GM19351 (cell line): ENCODE measurements around the gene GMEB2.
"Not testable (repeated sequence)": the region's sequence is repeated elsewhere in the genome, so short reads cannot be mapped to it uniquely, and the experiment has no call there.

Experiments used
- ATAC-seq: cut with Tn5 transposase; IDR thresholded peaks from one replicate; pipeline ENCODE4 v1.9.1; 2021; ENCODE audit warnings: mild to moderate bottlenecking, moderate library complexity; ENCODE audit not compliant: unreplicated experiment

The GMEB2 gene, protein sequence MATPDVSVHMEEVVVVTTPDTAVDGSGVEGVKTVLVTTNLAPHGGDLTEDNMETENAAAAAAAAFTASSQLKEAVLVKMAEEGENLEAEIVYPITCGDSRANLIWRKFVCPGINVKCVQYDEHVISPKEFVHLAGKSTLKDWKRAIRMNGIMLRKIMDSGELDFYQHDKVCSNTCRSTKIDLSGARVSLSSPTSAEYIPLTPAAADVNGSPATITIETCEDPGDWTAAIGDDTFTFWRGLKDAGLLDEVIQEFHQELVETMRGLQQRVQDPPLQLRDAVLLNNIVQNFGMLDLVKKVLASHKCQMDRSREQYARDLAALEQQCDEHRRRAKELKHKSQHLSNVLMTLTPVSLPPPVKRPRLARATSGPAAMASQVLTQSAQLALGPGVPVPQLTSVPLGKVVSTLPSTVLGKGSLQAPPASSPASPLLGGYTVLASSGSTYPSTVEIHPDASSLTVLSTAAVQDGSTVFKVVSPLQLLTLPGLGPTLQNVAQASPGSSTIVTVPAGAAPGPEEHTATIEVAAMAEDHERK

DNA sequence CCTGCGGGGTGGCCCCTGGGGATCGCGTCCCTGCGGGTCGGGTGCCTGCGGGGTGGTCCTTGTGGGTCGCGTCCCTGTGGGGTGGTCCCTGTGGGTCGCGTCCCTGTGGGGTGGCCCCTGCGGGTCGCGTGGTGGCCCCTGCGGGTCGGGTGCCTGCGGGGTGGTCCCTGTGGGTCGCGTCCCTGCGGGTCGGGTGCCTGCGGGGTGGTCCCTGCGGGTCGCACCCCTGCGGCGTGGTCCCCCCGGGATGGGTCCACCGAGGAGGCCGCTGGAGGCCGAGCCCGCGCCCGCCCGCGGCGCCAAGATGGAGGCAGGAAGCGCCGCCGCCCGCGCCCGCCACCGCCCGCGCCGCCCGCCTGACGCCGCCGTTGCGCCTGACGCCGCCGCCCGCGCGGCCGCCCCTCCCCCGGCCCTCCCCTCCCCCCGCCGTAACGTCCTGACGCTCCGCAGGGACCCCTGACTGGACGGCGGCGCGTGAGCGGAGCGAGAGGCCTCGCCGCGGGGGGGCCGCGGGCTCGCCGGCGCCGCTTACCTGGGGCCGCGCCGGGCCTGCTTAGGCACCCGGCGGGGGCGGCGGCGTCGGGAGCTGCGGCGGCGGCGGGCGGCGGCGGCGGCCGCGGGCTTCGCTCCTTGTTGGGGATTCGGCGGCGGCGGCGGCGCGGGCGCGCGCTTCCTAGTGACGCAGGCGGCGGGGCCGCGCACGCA, at the start of gene GMEB2:
Gene GMEB2 (minus strand): TSS at position 678 of the 705 bp plus-strand sequence. CDS start 7,704 bp downstream, outside the sequence.
- ATAC-seq: peak; percentile 46

DNA sequence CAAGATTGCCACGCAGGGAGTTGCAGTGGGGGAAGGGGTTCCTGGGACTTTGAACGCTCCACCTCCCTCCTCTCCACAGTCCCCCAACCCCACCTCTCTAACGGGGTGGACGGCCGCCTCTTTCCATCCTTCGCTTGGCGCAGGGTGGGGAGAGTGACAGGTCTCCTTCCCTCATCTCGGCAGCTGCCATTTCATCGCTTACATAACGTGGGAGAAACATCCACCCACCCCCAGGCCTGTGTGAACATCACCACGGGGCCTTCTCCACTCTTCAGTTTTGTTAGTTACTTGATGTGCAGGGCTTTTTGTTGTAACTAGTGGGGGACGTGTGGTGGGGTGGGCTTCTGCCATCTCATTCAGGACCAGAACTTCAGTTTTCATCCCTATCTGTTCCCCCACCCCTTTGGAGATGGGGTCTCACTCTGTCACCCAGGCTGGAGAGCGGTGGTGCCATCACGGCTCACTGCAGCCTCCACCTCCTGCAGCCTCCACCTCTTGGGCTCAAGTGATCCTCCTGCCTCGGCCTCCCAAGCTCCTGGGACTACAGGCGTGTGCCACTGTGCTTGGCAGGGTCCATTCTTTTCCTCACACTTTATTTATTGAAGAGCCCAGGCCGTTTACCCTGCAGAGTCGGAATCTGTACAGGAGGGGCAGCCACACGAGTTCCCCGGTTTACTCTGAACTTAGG, 48.9 kb upstream of the GMEB2 start:
- ATAC-seq: no peak

DNA sequence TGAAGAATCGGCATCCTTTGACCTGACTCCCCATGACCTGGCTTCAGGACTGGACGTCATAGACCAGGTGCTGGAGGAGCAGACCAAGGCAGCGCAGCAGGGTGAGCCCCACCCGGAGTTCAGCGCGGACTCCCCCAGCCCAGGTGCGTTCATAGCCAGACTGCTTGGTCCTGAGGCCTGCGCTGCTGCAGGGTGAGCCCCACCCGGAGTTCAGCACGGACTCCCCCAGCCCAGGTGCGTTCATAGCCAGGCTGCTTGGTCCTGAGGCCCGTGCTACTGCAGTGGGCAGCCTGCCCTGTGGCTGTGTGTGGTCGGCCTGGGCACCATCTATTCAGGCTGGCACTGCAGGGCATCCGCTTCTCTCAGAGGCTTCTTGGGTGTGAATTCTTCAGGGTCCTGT, 47.0 kb upstream of the GMEB2 start:
- ATAC-seq: no peak

DNA sequence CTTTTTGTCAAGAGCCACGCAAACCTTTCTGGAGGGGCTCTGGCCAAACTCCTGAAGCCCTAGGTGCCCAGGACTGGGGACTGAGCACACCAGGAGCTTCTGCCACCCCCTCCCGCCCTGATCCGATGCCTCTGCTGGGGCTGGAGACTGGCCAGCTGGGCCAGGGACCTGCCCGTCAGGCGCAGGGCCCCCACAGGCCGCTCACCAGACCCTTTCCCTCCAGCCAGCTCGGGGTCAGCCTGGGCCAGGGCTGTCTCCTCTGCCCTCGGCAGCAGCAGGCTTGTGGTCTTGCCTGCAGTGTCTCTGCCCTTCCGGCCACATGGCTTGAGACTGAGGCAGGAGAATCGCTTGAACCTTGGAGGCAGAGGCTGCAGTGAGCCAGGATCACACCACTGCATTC, 45.8 kb upstream of the GMEB2 start:
- ATAC-seq: no peak

DNA sequence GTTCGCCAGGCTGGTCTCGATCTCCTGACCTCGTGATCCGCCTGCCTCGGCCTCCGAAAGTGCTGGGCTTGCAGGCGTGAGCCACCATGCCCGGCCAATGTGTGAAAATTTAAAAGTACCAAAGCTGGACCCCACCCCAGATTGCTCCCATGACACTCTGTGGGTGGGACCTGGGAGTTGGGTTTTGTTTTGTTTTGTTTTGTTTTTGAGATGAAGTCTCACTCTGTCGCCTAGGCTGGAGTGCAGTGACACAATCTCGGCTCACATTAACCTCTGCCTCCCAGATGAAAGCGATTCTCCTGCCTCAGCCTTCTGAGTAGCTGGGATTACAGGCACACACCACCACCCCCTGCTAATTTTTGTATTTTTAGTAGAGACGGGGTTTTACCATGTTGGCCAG, 44.8 kb upstream of the GMEB2 start:
- not testable (repeated sequence) for ATAC-seq

DNA sequence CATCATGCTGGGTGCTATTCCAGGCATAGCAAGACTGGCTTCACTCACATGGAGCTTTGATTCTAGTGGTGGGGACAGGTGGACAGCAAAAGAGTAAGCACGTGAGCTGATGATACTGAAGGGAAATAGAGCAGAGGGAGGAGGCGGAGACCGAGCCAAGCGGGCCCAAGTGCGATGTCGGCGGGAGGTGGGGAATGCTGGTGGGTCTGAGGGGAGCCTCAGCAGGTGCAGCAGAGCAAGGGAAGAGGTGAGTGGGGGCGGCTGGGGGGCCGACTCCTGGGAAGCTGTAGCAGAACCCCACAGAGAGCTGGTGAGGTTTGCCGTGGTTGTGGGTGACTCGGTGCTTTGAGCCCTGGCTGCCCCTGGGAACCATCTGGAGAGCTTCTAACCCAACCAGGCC, 41.5 kb upstream of the GMEB2 start:
- ATAC-seq: no peak

DNA sequence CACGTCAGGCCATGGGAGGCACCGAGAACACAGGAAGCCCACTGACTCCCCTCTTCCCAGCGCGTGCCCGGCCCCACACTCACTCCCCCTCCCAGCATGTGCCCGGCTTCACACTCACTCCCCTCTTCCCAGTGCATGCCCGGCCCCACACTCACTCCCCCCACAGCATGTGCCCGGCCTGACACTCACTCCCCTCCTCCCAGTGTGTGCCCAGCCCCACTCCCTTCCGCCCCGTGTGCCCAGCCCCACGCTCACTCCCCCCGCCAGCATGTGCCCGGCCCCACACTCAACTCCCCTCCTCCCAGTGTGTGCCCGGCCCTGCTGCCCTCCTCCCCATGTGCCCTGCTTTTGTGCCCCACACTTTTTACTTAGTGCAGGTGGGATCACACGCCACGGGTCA, 41.0 kb upstream of the GMEB2 start:
- ATAC-seq: no peak

DNA sequence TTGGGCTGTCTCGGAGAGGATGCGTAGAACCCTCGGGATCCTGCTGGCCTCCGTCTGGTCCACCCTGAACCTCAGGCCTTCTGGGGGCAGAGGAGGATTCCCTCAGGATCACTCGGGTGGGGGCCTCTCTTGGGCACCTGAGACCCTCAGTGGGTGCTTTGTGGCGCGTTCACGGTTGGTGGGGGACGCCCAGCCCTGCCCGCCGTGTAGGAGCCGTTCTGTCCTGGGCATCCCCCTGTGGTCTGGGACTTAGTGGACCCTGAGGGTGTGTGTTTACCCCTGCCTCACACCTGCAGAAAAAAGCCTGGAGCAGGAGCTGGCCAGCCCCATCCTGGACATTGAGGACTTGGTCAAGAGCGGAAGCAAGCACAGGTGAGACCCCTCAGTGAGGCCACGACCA, 38.8 kb upstream of the GMEB2 start:
- no peak for ATAC-seq

DNA sequence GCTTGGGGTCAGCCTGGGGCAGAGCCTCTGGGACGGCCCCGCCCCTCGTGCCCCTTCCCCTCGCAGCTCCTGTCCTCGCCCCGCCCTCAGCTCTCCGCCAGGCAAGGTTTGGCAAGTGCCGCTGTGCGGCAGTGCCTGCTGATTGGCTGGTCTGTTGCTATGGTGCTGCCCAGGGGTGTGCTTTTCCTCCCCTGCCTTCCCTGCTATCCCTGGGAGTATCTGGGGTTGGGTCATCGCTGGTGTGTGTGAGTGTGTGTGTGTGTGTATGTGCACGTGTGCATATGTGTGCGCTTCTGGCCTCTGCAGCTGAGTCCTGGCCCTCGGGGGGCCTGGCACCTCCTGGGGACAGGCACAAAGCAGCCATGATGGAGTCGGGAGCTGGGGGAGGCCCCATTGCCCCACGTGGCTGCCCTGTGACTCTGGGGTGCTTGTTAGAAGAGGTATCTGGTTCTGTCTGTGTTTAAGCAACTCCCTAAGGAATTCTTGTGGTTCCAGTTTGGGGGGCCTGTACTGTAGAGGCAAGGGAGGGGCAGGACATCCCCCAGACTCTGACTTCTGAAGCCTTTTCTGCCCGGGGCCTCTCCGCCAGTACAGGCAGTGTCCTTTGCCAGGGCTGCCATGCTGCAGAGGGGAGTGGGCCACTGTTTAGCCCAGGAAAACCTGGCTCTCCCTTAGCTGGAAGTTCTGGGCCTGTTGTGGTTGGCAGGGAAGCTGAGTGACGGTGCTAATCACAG, 38.1 kb upstream of the GMEB2 start:
- ATAC-seq: no peak

DNA sequence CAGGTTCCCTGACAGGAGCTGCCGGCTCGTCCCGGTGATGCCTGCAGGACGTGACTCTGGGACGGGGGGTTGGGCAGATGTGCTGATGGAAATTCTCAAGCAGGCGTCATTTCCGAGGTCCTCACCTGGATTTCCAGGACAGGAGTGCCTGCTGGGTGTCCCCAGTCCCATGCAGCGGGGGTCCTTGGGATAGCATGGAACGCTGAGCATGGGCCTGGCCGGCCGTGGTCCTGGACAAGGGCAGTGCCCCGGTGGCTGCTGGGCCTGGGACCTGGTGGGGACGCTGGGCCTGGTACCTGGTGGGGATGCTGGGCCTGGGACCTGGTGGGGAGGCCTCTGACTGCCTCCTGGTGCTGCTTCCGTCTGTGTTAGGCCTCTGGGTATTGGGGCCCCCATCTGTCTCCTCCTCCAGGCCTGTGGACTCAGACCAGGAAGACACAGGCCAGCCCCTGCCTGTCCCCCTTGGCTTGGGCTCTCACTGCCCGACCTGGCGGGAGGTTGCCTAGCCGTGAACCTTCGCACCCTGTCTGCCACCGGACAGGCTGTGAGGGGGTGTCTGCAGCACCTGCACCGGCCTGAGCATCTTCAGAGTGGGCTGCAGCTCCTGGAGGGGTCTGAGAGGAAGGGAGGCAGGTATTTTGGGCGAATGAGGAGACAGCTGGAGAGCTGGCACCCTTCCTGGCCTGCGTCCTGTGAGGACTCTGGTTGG, 37.4 kb upstream of the GMEB2 start:
- ATAC-seq: no peak

DNA sequence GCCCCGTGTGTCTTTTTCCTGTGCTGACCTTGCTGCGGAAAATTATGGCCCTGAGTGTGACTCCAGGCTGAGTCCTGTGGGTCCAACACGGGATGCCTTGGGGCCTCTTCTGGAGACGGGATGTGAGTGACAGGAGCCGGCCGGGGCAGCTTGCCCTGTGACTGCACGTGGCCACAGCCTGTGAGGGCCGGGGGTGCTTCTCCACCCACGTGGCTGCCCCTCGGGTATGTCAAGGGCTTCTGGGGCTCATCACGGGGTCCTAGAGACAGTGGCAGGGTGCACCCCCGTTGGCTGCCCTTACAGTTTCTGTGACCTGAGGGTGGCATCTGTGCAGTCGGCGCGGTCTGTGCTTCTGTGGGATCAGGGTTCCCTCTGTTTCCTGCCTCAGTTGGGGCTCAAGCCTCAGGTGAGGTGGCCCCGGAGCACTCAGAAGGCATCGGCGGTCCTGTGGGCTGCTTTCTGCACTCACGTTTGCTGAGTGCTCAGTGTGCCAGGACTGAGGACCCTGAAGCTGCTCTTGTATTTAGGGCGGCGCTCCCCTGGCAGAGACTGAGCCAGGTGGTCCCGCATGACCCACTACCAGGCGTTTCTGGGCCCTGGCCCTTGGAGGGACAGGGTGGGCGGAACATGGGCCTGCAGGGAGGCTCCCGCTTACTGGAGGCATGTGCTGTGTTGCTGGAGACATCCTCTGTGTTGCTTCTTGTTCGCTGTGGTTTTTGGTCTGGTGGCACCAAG, 36.6 kb upstream of the GMEB2 start:
- ATAC-seq: no peak

DNA sequence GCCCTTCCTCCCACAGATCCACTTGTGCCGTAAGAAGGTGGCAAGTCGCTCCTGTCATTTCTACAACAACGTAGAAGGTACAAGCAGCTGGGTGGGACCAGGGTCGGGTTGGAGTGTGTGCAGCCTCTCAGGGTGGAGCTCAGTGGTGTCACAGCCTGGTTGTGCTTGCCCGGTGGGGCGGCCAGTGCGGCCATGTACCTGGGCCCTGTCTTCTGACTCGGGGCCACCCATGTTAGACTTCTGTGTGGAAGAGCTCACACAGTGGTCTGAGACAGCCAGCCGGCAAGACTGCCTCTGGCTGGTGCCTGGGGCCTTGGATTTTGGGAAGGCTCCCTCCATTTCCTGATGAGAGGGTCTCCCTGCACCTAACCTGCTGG, 35.9 kb upstream of the GMEB2 start:
- ATAC-seq: no peak

DNA sequence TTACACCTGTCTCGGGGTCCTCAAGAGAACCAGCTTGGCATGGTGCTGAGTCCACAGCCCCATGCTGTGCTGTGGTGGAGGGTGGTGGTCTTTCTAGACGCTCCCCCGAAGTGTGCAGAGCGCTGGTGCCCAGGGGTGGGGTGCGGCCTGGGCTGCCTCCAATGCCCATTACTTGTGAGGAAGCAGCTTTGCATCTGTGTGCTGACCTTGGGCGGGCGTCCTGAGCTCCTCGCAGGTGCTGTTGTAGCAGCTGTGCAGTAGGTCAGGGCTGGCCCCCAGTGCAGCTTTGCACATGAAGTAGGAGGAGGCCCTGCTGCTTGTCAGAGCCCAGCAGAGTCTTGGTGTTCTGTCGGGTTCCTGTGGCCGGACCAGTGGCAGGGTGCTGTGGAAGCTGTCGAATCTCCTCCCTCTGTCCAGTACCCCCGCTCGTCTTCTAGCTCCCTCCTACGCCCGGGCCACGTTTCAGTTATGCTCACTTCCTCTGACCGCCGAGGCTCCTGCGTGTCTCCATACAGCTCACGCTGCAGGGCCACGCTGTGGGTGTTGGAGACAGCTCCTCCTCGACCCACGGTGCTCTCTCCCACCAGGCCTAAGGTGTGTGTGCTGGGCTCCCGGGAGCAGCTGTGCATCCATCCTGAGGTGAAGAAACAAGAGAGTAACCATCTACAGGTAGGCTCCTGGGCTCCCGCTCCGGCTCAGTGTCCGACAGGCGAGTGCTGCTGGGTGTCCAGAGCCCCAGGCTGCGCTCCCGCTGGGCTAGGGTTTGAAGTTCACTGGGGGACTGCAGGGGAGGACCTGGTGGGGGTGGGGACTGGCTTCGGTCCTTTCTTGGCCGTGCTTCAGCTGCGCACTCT, 35.3 kb upstream of the GMEB2 start:
- ATAC-seq: no peak

DNA sequence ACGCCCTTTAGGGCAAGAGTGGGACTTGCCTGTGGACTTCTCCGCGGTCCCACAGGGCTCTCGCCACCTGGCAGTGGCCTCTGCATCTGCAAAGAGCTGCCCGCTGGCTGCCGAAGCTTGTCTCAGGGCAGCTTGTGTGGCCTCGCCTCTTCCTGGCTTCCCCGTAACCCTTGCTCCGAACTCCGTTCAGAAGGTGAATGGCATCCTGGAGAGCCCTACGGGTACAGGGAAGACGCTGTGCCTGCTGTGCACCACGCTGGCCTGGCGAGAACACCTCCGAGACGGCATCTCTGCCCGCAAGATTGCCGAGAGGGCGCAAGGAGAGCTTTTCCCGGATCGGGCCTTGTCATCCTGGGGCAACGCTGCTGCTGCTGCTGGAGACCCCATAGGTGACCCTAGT, 34.2 kb upstream of the GMEB2 start:
- no peak for ATAC-seq

DNA sequence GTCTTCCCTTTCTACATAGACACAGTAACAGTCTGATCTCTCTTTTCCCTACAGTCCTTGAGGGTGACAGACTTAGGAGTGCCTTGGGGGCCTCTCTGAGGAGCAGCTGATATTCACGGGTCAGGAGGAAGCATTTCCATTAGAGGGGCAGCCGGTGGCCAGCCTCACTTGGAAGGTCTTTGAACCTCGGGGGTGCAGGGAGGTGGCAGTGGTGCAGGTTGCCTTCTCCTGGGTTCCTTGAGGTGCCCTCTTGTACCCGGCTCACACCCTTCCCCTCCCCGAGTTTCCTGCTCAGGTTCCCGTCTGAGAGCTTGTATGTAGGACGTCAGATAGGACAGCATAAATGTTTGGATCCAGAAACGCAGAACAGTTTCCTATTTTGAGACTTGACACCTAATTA, 33.7 kb upstream of the GMEB2 start:
- no peak for ATAC-seq

DNA sequence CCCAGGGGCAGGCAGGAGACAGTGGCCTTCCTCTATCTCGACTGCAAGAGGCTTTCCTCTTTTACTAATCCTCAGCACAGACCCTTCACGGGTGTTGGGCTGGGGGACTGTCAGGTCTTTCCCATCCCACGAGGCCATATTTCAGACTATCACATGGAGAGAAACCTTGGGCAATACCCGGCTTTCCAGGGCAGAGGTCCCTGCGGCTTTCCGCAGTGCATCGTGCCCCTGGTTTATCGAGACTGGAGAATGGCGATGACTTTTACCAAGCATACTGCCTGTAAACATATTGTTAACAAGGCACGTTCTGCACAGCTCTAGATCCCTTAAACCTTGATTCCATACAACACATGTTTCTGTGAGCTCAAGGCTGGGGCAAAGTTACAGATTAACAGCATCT, 33.3 kb upstream of the GMEB2 start:
- ATAC-seq: not testable (repeated sequence)

DNA sequence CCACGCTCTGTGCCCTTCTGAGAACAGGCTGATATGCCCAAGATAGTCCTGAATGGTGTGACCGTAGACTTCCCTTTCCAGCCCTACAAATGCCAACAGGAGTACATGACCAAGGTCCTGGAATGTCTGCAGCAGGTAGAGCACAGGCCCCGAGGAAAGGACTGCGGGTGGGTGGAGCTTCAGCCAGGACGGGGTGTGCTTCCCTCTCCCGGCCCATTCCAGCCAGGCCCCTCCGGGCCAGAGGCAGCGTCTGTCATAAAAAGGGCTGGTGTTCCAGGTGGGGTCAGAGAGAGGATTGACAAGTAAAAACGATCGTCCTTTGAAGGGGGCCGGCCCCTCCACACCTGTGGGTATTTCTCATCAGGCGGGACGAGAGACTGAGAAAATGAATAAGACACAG, 32.5 kb upstream of the GMEB2 start:
- no peak for ATAC-seq

DNA sequence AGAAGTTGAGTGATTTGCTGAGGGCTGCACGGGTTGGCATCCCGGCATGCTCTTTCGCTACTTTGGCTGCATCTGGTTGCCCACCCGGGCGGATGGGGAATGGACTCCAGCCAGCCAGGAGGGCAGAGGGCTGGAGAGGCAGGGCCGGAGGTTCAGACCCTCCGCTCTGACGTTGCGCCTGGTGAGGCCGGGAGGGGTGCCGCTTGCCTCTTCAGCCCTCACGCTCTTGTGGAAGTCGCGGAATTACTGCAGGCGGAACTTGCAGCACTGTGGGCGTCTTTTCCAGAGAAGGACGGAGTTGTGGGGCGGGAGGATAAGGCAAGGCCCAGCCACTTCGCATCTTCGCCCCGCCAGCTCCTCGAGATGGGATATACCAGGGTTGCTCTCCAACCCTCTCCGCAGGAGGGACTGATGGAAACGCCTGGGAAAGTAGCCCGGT, 31.9 kb upstream of the GMEB2 start:
- peak; percentile 27 for ATAC-seq
